GM10847 (cell line): ENCODE measurements around the gene ESYT1.

Source experiments
- POLR2A ChIP-seq: IDR thresholded peaks from 2 replicates; pipeline ENCODE4 v1.6.1; 2011; ENCODE audit not compliant: insufficient read length; ENCODE audit errors: extremely low read depth

Gene ESYT1

GRCh38 chr12:56137853-56138571 lies 9.9 kb downstream of the ESYT1 start:
- TF ChIP-seq POLR2A, result no peak

GRCh38 chr12:56141946-56142784 lies 14.1 kb downstream of the ESYT1 start:
- no peak for TF ChIP-seq POLR2A

- TF ChIP-seq POLR2A, result no peak
These were observed 15.2 kb downstream of the ESYT1 start for GRCh38 chr12:56143217-56143616.

- TF ChIP-seq POLR2A, result no peak
These were observed 15.8 kb downstream of the ESYT1 start for GRCh38 chr12:56143870-56144269.

GRCh38 chr12:56145217-56145616 lies 17.1 kb downstream of the ESYT1 start:
- no peak for TF ChIP-seq POLR2A

GRCh38 chr12:56146492-56147460 lies 18.7 kb downstream of the ESYT1 start:
- no peak for TF ChIP-seq POLR2A

- no peak for TF ChIP-seq POLR2A
These were observed 22.5 kb downstream of the ESYT1 start for GRCh38 chr12:56150563-56150962.

GRCh38 chr12:56151672-56152131 lies 23.6 kb downstream of the ESYT1 start:
- no peak for TF ChIP-seq POLR2A

- TF ChIP-seq POLR2A, result peak; percentile 62
These were observed 24.2 kb downstream of the ESYT1 start, which contains the start of gene MYL6B for GRCh38 chr12:56152132-56152755. MYL6B (plus strand) TSS chr12:56152587; CDS start chr12:56153919, 1,332 bp downstream.

- no peak for TF ChIP-seq POLR2A
These were observed 24.9 kb downstream of the ESYT1 start for GRCh38 chr12:56152756-56153677.

- TF ChIP-seq POLR2A, result no peak
These were observed 25.6 kb downstream of the ESYT1 start for GRCh38 chr12:56153678-56154065.

- no peak for TF ChIP-seq POLR2A
These were observed 26.2 kb downstream of the ESYT1 start for GRCh38 chr12:56154246-56154771.

- no peak for TF ChIP-seq POLR2A
These were observed 26.8 kb downstream of the ESYT1 start for GRCh38 chr12:56154818-56155217.
